T-helper 17 cell (primary cell): ENCODE measurements around the gene ZNF132. TPM values are rescaled to one million over a fixed set of nuclear protein-coding genes. Genes with fewer than 3 reads are reported as not detected.

Source experiments
- ATAC-seq: fragments of 150-1000 bp; cut with Tn5 transposase; 2 replicates; pipeline ENCODE4 v1.10.0; 2021; ENCODE audit warnings: mild to moderate bottlenecking, moderate library complexity
- DNase-seq, 3 donors: peaks; one replicate each; pipeline versions ENCODE4 v3.0.0 to v3.0.0-alpha.2; 2020 to 2021
- H3K9me3 ChIP-seq: one replicate; pipeline ENCODE4 v1.7.0; 2013; ENCODE audit warnings: low read length, mild to moderate bottlenecking; ENCODE audit not compliant: control insufficient read depth, poor library complexity, severe bottlenecking
- H3K27ac Mint-ChIP-seq: one replicate; pipeline ENCODE4 v1.8.0; 2022; ENCODE audit warnings: mild to moderate bottlenecking, moderate library complexity, mixed read lengths
- H3K27me3 Mint-ChIP-seq: one replicate; pipeline ENCODE4 v1.8.0; 2022; ENCODE audit warnings: mixed read lengths
- H3K36me3 Mint-ChIP-seq: one replicate; pipeline ENCODE4 v1.8.0; 2022; ENCODE audit warnings: low read depth, mixed read lengths
- H3K4me1 Mint-ChIP-seq: one replicate; pipeline ENCODE4 v1.8.0; 2022; ENCODE audit warnings: mild to moderate bottlenecking, mixed read lengths
- H3K4me3 Mint-ChIP-seq: one replicate; pipeline ENCODE4 v1.8.0; 2022; ENCODE audit warnings: mild to moderate bottlenecking, moderate library complexity, mixed read lengths
- total RNA-seq, 4 donors: library from RNA in 2 of 4; stranded (reverse) in 2 of 4; gene quantifications; one replicate each; pipeline ENCODE4 v1.2.3 and lab custom pipeline; 2022 to 2026

The ZNF132 gene
- total RNA-seq, 2 donors from 2014 or later = 0.76 to 1.7 TPM

GRCh38 chr19:58385313-58385890 lies 54.6 kb downstream of the ZNF132 start:
- H3K36me3 Mint-ChIP-seq = no peaks in the 10 kb centered on the region
- peaks cover 26% of the 10 kb centered on the region for H3K4me1 Mint-ChIP-seq
- H3K27ac Mint-ChIP-seq = peak overlapping the region; percentile 95

GRCh38 chr19:58382997-58383603 lies 56.9 kb downstream of the ZNF132 start:
- H3K27ac Mint-ChIP-seq = peak overlapping the region; percentile 97
- DNase-seq (no peak), ATAC-seq (no peak)
- no peaks in the 10 kb centered on the region for H3K27me3 Mint-ChIP-seq
- H3K9me3 ChIP-seq = no peaks in the 10 kb centered on the region
- H3K4me1 Mint-ChIP-seq = peaks cover 35% of the 10 kb centered on the region
- peak overlapping the region; percentile 81 for H3K4me3 Mint-ChIP-seq
- no peaks in the 10 kb centered on the region for H3K36me3 Mint-ChIP-seq

More at GRCh38 chr19:58385313-58385890, 54.6 kb downstream of the ZNF132 start:
- ATAC-seq (no peak), DNase-seq (no peak)
- no peaks in the 10 kb centered on the region for H3K9me3 ChIP-seq
- H3K4me3 Mint-ChIP-seq = peak overlapping the region; percentile 90
- H3K27me3 Mint-ChIP-seq = no peaks in the 10 kb centered on the region

Other genes with a start within 250 kb of the ZNF132 start
- gene ZNF544, start 211.2 kb downstream of the ZNF132 start, total RNA-seq = 10 to 100 TPM; 13.4 to 15.0 TPM
- 1 to 10 TPM; 5.6 to 6.6 TPM for gene ZNF8, start 161.2 kb downstream of the ZNF132 start, total RNA-seq
- 100 to 1,000 TPM; 108 to 110 TPM for gene ERVK3-1, start 134.8 kb downstream of the ZNF132 start, total RNA-seq
- gene ZSCAN22, start 113.2 kb downstream of the ZNF132 start, total RNA-seq = 1 to 10 TPM; 1.5 to 1.7 TPM
- 10 to 100 TPM; 16.0 to 21.7 TPM for gene A1BG, start 86.7 kb downstream of the ZNF132 start, total RNA-seq
- gene ZNF497, start 77.4 kb downstream of the ZNF132 start, total RNA-seq = 1 to 10 TPM in 1 of 2 donors, under 1 TPM in 1; 0.55 to 1.6 TPM
- 1 to 10 TPM; 1.2 to 1.6 TPM for gene ZNF837, start 59.1 kb downstream of the ZNF132 start, total RNA-seq
- gene RPS5, start 52.9 kb downstream of the ZNF132 start, total RNA-seq = 1,000 to 10,000 TPM; 1,065 to 1,239 TPM
- gene RNF225, start 44.5 kb downstream of the ZNF132 start, total RNA-seq = not detected
- gene ZNF584, start 31.5 kb downstream of the ZNF132 start, total RNA-seq = 1 to 10 TPM; 3.0 to 5.4 TPM
- 10 to 100 TPM in 1 of 2 donors, 1 to 10 TPM in 1; 8.6 to 12.6 TPM for gene ZNF324B, start 11.5 kb upstream of the ZNF132 start, total RNA-seq
- 10 to 100 TPM; 21.0 to 35.2 TPM for gene ZNF324, start 26.9 kb upstream of the ZNF132 start, total RNA-seq
- gene ZNF446, start 36.2 kb upstream of the ZNF132 start, total RNA-seq = 10 to 100 TPM; 13.9 to 17.3 TPM
- 1 to 10 TPM; 6.6 to 7.7 TPM for gene SLC27A5, start 71.8 kb upstream of the ZNF132 start, total RNA-seq
- gene ZBTB45, start 79.7 kb upstream of the ZNF132 start, total RNA-seq = 1 to 10 TPM; 7.0 to 8.2 TPM
- gene TRIM28, start 103.9 kb upstream of the ZNF132 start, total RNA-seq = 100 to 1,000 TPM; 427 to 525 TPM
- 10 to 100 TPM; 74.8 to 88.8 TPM for gene CHMP2A, start 115.0 kb upstream of the ZNF132 start, total RNA-seq
- 10 to 100 TPM; 36.1 to 63.5 TPM for gene UBE2M, start 118.5 kb upstream of the ZNF132 start, total RNA-seq
- 10 to 100 TPM; 29.9 to 34.0 TPM for gene MZF1, start 133.2 kb upstream of the ZNF132 start, total RNA-seq